SK-N-MC (cell line): ENCODE data around the gene RIMS1.

Experiments used
- EZH2 ChIP-seq: fragments of 200-600 bp; sonication (generic); IDR thresholded peaks from one replicate; pipeline ENCODE4 v1.6.1; 2017; ENCODE audit warnings: antibody characterized with exemption
- POLR2AphosphoS5 ChIP-seq: IDR thresholded peaks from 2 replicates; pipeline ENCODE4 v1.6.1; 2012; ENCODE audit warnings: mild to moderate bottlenecking, low read depth, low read length, borderline replicate concordance

DNA sequence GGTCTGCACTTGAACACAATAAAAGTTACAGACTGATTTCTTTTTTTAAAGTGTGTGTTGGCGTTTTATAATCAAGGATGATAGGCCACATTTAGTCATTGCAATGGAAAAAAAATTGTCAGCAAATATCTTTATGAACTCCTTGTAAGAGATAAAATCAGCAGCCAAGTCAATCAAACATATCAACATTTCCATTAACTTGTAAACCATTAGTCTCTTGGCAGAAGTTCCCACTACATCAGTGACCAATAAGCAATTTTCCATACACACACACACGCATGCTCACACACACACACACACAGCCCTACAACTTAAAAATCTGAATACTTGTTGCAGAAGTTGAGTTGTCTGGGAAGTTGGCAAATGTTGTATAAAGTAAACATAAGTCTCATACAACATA lies 419.6 kb downstream of the RIMS1 start:
- TF ChIP-seq POLR2AphosphoS5 (no peak), EZH2 (no peak)
